HG03196 (cell line): ENCODE measurements around the gene RBM20.
A peak's percentile ranks its signal among the peaks of the same experiment; 100 is the strongest.
"Not testable (repeated sequence)": the region's sequence is repeated elsewhere in the genome, so short reads cannot be mapped to it uniquely, and the experiment has no call there.

Experiments used
- ATAC-seq: cut with Tn5 transposase; IDR thresholded peaks from one replicate; pipeline ENCODE4 v1.9.1; 2021; ENCODE audit not compliant: unreplicated experiment

The RBM20 gene

GRCh38 chr10:110700947-110701616 lies 56.9 kb downstream of the RBM20 start:
- ATAC-seq, result no peak

GRCh38 chr10:110701617-110701971 lies 57.5 kb downstream of the RBM20 start:
- no peak for ATAC-seq

DNA sequence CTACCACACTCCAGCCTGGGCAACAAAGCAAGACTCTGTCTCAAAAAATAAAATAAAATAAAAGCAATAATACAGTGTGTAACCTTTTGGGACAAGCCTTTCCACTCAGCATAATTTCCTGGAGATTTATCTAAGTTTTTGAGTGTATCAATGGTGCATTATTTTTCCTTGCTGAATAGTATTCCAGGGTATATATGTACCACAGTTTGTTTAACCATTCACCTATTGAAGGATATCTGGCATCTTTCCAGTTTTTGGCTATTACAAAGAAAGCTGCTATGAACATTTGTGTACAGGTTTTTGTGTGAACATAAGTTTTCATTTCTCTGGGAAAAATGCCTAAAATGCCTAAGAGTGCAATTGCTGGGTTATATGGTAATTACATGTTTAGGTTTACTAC lies 59.9 kb downstream of the RBM20 start:
- ATAC-seq, result no peak

DNA sequence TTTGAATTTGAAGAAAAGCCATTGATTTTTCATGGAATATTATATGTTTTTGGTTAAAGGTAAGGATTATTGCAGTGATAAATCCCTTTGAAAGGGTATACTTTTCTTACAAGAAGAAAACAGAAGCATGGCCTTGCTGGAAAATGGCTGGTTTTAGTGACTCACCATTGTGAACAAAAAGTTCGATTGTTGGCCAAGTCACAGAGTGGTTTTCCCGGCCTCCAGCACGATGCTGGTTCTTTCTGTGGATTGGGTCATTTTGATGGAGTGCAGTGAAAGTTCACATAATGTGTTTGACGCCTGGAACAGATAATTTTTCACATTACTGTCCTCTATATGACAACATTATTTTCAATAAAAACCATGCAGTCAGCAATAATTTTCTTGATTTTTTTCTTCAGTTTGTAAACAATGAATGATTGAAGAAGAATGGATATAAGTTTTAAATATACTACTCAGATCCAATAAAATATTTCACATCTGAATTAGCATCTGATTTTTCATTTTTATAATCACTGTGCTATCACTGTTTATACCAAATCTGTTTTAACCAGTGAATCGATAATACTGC lies 60.9 kb downstream of the RBM20 start:
- ATAC-seq, result no peak

- ATAC-seq, result not testable (repeated sequence)
Observed at GRCh38 chr10:110705596-110705995, 61.5 kb downstream of the RBM20 start.

DNA sequence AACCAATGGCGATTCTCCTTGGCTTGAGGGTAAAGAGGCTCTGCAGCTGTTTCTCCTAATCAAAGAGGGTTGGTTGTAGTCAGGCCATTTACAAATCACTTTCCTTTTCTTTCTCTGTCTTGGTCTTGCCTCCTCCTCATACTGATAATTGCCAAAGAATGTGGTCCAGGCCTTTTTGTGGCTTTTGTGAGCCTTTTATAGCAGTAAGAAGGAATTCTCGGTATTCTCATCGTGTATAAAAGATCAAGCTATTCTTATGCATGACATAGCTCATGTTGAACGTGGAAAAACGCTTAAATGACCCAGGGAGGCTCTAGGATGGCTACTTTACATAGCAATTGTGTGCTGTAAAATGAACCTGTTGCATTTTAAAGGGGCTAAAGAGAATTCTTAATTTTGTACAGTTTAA lies 62.6 kb downstream of the RBM20 start:
- no peak for ATAC-seq

- no peak for ATAC-seq
Observed at GRCh38 chr10:110708776-110709443, 64.8 kb downstream of the RBM20 start.

DNA sequence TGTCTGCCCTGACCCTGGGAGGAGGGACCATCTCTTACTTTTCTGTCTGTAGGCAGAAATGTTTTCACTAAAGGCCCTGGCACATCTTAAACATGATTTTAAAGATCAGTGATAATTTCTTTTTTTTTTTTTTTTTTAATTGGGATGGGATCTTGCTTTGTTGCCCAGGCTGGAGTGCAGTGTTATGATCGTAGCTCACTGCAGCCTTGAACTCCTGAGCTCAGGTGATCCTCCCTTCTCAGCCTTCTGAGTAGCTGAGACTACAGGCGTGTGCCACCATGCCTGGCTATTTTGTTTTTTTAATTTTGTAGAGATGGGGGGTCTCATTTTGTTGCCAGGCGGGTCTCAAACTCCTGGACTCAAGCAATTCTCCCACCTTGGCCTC lies 65.3 kb downstream of the RBM20 start:
- ATAC-seq, result no peak

- no peak for ATAC-seq
Observed at GRCh38 chr10:110709964-110710587, 65.9 kb downstream of the RBM20 start.

DNA sequence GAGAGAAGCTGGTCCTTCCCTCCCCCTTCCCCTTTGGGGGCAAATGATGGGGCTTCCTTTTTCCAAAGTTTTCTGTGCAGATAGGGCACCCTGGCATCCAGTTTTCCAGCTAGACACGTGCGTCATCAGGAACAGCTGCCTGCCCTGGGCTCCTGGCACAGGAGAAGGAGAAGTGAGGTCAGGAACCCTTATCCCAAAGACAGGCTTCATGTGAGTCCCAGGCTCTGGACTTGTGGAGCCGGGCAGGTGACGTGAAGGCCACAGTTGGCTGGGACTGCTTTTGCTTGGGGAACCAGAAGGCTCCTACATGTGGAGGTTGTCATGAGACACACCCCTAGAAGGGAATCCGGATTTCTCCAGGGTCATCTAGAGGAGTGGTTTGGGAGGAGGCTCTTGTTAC lies 66.5 kb downstream of the RBM20 start:
- ATAC-seq, result no peak

DNA sequence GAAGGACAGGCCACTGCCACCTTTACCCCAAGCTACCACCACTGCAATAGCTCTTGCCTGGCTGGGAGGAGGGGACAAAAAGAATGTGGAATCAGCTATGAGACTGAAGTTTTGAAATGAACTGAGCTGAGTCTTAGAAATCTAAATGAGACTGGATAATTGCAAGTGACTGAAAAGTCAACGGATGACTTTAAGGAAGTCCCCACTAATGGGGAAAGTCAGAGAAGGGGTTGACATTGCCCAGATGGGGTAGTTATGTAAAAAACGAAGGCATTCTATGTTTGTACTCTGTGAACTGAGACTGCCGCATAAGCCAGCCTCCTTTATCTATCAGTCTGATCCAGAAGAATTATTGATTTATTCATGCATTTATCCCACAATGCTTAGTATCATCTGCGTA lies 67.2 kb downstream of the RBM20 start:
- ATAC-seq, result no peak

- no peak for ATAC-seq
Observed at GRCh38 chr10:110714356-110714755, 70.2 kb downstream of the RBM20 start.

GRCh38 chr10:110717781-110718589 lies 73.8 kb downstream of the RBM20 start:
- ATAC-seq, result no peak

GRCh38 chr10:110721406-110722038 lies 77.4 kb downstream of the RBM20 start:
- ATAC-seq, result no peak

GRCh38 chr10:110723224-110723891 lies 79.2 kb downstream of the RBM20 start:
- no peak for ATAC-seq

DNA sequence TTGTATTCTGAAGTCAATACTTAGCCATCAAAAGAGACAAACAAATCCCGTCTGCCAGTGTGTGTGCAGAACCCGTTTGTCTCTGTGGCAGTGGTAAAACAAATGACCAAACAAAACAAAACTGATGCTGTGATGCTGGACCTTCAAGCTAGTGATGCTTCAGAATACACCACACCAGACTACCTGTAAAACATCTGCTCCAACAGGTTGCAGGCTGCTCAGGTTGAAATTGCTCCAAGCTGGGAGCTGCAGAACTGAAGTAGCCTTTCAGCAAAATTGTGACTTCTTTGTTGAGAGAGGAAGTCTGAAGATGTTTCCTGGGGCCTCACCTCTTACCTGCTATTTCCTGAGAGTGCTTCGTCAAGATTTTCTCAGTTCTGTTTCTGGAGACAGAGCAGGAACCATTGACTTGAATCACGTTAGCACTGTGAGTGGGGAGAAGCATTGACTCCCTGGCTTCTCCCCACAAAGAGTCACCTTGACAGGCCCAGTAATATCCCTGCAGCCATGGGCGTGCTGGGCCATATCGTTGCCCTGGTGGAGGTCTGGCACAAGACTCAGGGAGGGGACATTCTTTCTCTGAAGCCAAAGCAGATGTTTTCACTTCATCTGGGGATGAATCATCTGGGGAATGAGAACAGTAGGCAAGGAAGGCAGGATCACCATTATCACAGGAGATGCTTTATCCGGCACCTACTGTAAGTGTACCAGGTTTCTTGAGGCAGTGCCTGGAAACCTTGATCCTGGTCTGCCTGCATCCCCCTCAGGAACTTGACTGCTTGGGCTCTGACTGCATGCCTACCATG lies 80.2 kb downstream of the RBM20 start:
- ATAC-seq, result peak; percentile 60

DNA sequence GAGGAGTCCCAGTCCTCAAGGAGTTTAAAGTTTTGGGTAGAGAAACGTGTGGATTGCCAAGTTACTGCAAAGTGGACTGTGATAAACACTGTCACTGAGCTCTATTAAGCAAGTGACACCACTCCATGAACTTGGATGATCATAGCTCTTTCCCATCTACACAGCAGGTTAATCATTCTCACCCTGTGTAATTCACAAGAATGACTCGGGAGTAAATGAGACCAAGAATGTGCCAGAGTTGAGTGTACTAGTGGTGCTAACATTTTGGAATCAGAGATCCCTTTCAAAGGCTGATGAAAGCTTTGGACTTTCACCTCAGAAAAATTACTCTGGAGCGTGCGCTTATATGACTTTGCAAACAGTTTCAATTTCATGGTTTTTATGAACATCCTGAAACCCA lies 80.8 kb downstream of the RBM20 start:
- ATAC-seq, result no peak

GRCh38 chr10:110725801-110726630 lies 81.9 kb downstream of the RBM20 start:
- no peak for ATAC-seq

DNA sequence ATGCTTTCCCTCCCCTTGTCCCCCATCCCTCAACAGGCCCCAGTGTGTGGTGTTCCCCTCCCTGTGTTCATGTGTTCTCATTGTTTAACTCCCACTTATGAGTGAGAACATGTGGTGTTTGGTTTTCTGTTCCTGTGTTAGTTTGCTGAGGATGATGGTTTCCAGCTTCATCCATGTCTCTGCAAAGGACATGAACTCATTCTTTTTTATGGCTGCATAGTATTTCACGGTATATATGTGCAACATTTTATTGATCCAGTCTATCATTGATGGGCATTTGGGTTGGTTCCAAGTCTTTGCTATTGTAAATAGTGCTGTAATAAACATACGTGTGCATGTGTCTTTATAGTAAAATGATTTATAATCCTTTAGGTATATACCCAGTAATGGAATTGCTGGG lies 83.6 kb downstream of the RBM20 start:
- ATAC-seq, result not testable (repeated sequence)
